ENCODE data around the gene HOXD1.

Gene HOXD1

DNA sequence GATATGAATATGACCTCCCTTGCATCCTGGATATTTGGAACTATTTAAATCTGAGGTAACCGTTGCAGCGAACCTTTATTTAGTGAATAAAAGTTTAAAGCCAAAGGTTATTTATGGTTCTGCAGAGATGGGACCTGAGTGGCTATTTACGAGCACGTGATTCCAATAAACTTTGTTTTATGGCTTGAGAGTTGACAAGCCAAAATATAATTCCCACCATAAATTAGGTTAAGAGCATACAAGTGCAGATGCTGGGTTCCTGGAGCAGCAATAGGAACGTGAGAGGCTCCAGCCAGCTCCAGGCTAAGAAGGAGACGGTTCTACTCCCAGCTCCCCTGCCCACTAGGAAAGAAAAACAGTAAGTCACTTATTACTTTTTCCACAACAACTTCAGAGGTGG lies 42.4 kb upstream of the HOXD1 start:
- H3K9me2 ChIP-seq (replicated peaks; ENCODE audit: control insufficient read depth, low read length), result no peaks in the 10 kb centered on the region
- H3K36me3 ChIP-seq (ENCODE audit: control insufficient read depth, low read length), result no peaks in the 10 kb centered on the region
- H3K79me2 ChIP-seq (ENCODE audit: control insufficient read depth, low read length), result no peaks in the 10 kb centered on the region
- H3K27ac ChIP-seq (ENCODE audit: low read depth, low read length), result no peak overlapping the region
- H3F3A ChIP-seq (ENCODE audit: control insufficient read depth, insufficient read depth), result no peaks in the 10 kb centered on the region
- no peak overlapping the region for H3K4me2 ChIP-seq (ENCODE audit: low read length)
- no peaks in the 10 kb centered on the region for H3K4me1 ChIP-seq (ENCODE audit: control insufficient read depth, low read length)
- TF ChIP-seq, protein P1, sequence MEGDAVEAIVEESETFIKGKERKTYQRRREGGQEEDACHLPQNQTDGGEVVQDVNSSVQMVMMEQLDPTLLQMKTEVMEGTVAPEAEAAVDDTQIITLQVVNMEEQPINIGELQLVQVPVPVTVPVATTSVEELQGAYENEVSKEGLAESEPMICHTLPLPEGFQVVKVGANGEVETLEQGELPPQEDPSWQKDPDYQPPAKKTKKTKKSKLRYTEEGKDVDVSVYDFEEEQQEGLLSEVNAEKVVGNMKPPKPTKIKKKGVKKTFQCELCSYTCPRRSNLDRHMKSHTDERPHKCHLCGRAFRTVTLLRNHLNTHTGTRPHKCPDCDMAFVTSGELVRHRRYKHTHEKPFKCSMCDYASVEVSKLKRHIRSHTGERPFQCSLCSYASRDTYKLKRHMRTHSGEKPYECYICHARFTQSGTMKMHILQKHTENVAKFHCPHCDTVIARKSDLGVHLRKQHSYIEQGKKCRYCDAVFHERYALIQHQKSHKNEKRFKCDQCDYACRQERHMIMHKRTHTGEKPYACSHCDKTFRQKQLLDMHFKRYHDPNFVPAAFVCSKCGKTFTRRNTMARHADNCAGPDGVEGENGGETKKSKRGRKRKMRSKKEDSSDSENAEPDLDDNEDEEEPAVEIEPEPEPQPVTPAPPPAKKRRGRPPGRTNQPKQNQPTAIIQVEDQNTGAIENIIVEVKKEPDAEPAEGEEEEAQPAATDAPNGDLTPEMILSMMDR (IDR thresholded peaks at IDR 0.05; ENCODE audit: low read depth, low read length, poor library complexity, severe bottlenecking), result no peak
- no peak for TF ChIP-seq EZH2phosphoT487 (IDR thresholded peaks at IDR 0.05; ENCODE audit: borderline replicate concordance, low read length)
- H3K9me3 ChIP-seq (ENCODE audit: control insufficient read depth, insufficient read depth, low read length), result no peaks in the 10 kb centered on the region
- H3K27me3 ChIP-seq (ENCODE audit: control insufficient read depth, low read length), result no peaks in the 10 kb centered on the region; the same call in 1 of the 2 replicates
- no peak overlapping the region for H3K4me3 ChIP-seq (ENCODE audit: low read length)
- no peaks in the 10 kb centered on the region for H4K20me1 ChIP-seq (ENCODE audit: control insufficient read depth, insufficient read depth, low read depth, low read length)

DNA sequence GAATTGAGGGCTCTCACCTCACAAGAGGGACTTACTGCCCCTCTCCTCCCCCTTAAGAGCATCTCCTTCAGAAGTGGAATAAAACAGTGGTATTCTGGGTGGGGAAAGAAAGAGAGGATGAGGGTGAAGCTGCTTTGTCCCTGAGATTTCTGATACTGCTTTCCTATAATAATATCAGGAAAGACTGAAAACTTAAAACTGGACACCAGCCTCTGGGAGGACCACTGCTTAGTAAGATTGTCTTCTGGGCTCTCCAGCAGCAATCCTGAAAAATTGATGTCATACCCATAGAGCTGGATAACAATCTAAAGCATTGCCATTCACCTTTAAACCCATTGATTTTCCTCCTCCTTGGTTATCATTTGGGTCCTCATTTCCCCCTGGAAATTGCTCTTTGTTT lies 41.8 kb upstream of the HOXD1 start:
- H3K9me2 ChIP-seq (replicated peaks; ENCODE audit: control insufficient read depth, low read length), result no peaks in the 10 kb centered on the region
- H3K36me3 ChIP-seq (ENCODE audit: control insufficient read depth, low read length), result no peaks in the 10 kb centered on the region
- no peaks in the 10 kb centered on the region for H3K4me1 ChIP-seq (ENCODE audit: control insufficient read depth, low read length)
- H4K20me1 ChIP-seq (ENCODE audit: control insufficient read depth, insufficient read depth, low read depth, low read length), result no peaks in the 10 kb centered on the region
- H3F3A ChIP-seq (ENCODE audit: control insufficient read depth, insufficient read depth), result no peaks in the 10 kb centered on the region
- H3K4me3 ChIP-seq (ENCODE audit: low read length), result no peak overlapping the region
- no peaks in the 10 kb centered on the region for H3K9me3 ChIP-seq (ENCODE audit: control insufficient read depth, insufficient read depth, low read length)
- TF ChIP-seq, protein P1 (IDR thresholded peaks at IDR 0.05; ENCODE audit: low read depth, low read length, poor library complexity, severe bottlenecking), result no peak
- TF ChIP-seq EZH2phosphoT487 (IDR thresholded peaks at IDR 0.05; ENCODE audit: borderline replicate concordance, low read length), result no peak
- no peaks in the 10 kb centered on the region for H3K79me2 ChIP-seq (ENCODE audit: control insufficient read depth, low read length)
- H3K4me2 ChIP-seq (ENCODE audit: low read length), result no peak overlapping the region
- H3K27ac ChIP-seq (ENCODE audit: low read depth, low read length), result no peak overlapping the region
- H3K27me3 ChIP-seq (ENCODE audit: control insufficient read depth, low read length), result no peaks in the 10 kb centered on the region; the same call in 1 of the 2 replicates

DNA sequence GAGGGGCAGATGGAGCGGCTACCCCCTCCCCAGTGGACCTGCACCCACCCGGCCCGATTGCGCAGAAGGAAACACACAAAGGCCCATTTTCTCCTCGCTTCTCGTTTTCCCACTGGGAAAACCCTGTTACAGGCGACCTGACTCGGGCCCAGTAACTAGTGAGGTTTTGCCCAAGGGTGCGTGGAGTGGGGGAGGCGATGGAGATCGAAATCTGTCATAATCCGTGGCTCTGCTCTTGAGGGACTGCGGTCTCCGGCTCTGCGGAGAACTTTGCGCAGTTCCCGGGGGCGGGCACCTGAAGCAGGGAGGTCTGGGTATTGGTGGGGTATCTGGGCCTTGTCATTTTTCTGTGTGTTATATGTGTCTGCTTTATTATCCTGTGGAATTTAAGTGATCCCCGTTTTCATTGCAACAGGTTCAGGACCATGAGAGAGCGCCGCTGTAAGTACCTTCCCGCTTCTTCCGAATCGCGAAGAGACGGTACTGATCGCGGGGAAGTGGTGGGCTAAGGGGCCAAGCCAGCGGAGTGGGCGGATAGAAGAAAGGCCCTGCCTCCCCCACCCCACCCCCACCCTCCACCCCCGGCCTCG lies 41.2 kb upstream of the HOXD1 start:
- Histone ChIP-seq H4K20me1 (ENCODE audit: control insufficient read depth, insufficient read depth, low read depth, low read length) (no peaks in the 10 kb centered on the region), H3K9me2 (replicated peaks; ENCODE audit: control insufficient read depth, low read length) (no peaks in the 10 kb centered on the region), H3K4me3 (ENCODE audit: low read length) (no peak overlapping the region), H3K27ac (ENCODE audit: low read depth, low read length) (no peak overlapping the region), H3K79me2 (ENCODE audit: control insufficient read depth, low read length) (no peaks in the 10 kb centered on the region), H3K4me2 (ENCODE audit: low read length) (no peak overlapping the region), H3K9me3 (ENCODE audit: control insufficient read depth, insufficient read depth, low read length) (no peaks in the 10 kb centered on the region), H3K36me3 (ENCODE audit: control insufficient read depth, low read length) (no peaks in the 10 kb centered on the region), H3K27me3 (ENCODE audit: control insufficient read depth, low read length) (no peaks in the 10 kb centered on the region; the same call in 1 of the 2 replicates), H3K4me1 (ENCODE audit: control insufficient read depth, low read length) (no peaks in the 10 kb centered on the region), H3F3A (ENCODE audit: control insufficient read depth, insufficient read depth) (no peaks in the 10 kb centered on the region)
- no peak for TF ChIP-seq EZH2phosphoT487 (IDR thresholded peaks at IDR 0.05; ENCODE audit: borderline replicate concordance, low read length)
- TF ChIP-seq, protein P1 (IDR thresholded peaks at IDR 0.05; ENCODE audit: low read depth, low read length, poor library complexity, severe bottlenecking), result no peak
